Astrocyte of the spinal cord (primary cell): Measurements from ENCODE around the gene TBCD.

ENCODE experiments used
- DNase-seq: peaks from one replicate; pipeline ENCODE4 v3.0.0; 2011; ENCODE audit warnings: low read depth, low spot score
- H3K4me3 ChIP-seq: 2 replicates; pipeline ENCODE4 v1.5.1; 2011; ENCODE audit warnings: low read depth, mild to moderate bottlenecking, low read length, moderate library complexity
- in situ Hi-C: cut with HindIII; loops from 2 replicates; pipeline ENCODE4 v1.10.0; 2017; ENCODE audit warnings: low sequenced_read_pairs
- TF ChIP-seq, protein P1 (sequence below): IDR thresholded peaks from 2 replicates; pipeline ENCODE4 v1.5.1; 2012; ENCODE audit warnings: low read depth, mild to moderate bottlenecking, low read length, inconsistent platforms

TBCD gene

DNA sequence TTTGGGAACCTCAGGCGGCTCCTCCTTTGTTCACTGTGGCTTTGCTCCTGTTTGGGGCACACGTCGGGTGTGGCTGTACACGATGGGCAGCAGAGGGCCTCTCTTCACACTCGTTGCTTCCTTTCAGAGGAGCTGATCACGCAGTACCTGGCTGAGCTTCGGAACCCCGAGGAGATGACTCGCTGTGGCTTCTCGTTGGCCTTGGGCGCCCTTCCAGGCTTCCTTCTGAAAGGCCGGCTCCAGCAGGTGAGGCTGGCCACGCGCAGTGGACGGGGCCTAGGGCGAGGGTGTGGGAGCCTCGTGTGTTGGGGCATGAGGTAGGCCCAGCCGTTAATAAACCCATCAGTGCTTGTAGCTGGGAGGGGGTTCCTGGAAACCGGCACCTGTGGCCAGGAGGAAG, 172.9 kb downstream of the TBCD start:
- H3K4me3 ChIP-seq = no peak overlapping the region
- TF ChIP-seq, protein P1, sequence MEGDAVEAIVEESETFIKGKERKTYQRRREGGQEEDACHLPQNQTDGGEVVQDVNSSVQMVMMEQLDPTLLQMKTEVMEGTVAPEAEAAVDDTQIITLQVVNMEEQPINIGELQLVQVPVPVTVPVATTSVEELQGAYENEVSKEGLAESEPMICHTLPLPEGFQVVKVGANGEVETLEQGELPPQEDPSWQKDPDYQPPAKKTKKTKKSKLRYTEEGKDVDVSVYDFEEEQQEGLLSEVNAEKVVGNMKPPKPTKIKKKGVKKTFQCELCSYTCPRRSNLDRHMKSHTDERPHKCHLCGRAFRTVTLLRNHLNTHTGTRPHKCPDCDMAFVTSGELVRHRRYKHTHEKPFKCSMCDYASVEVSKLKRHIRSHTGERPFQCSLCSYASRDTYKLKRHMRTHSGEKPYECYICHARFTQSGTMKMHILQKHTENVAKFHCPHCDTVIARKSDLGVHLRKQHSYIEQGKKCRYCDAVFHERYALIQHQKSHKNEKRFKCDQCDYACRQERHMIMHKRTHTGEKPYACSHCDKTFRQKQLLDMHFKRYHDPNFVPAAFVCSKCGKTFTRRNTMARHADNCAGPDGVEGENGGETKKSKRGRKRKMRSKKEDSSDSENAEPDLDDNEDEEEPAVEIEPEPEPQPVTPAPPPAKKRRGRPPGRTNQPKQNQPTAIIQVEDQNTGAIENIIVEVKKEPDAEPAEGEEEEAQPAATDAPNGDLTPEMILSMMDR = no peak
- in situ Hi-C loops = no loop called here
- no peak for DNase-seq

- in situ Hi-C loops = no loop called here
- DNase-seq = no peak
- no peak overlapping the region for H3K4me3 ChIP-seq
- TF ChIP-seq, protein P1 = no peak
Measured at GRCh38 chr17:82925336-82925735, 173.5 kb downstream of the TBCD start.

GRCh38 chr17:82926081-82926480, 174.2 kb downstream of the TBCD start:
- TF ChIP-seq, protein P1 = no peak
- H3K4me3 ChIP-seq = no peak overlapping the region
- in situ Hi-C loops = no loop called here
- no peak for DNase-seq

GRCh38 chr17:82926716-82927115, 174.9 kb downstream of the TBCD start:
- H3K4me3 ChIP-seq = no peak overlapping the region
- DNase-seq = no peak
- TF ChIP-seq, protein P1 = no peak
- in situ Hi-C loops = no loop called here

DNA sequence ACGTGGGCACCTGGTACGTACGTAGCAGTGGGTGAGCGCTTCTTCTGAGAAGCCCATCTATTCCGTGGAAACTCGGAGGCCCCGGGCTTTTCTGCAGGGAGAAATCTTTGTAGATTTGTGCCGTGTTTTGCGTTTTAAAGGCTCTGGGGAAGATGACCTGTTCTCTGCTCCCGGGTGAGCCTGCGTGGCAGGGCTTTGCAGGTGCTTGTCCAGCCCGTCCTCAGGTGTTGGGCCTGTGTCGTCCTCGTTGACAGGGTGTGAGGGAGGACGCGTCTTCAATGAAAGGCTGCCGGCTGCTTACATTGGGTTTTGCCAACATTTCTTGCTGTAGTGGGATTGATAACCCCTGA, 175.4 kb downstream of the TBCD start:
- in situ Hi-C loops = no loop called here
- no peak for DNase-seq
- H3K4me3 ChIP-seq = no peak overlapping the region
- TF ChIP-seq, protein P1 = no peak

GRCh38 chr17:82927661-82928601, 176.1 kb downstream of the TBCD start:
- DNase-seq = no peak
- in situ Hi-C loops = no loop called here
- no peak overlapping the region for H3K4me3 ChIP-seq
- TF ChIP-seq, protein P1 = no peak
